Gastroesophageal sphincter (tissue), 4 donors: ENCODE measurements around the gene BFSP1. TPM values are rescaled to one million over a fixed set of nuclear protein-coding genes. Genes with fewer than 3 reads are reported as not detected.

Experiments used
- ATAC-seq: fragments of 150-250 bp; one replicate; pipeline ENCODE4 v1.9.1; 2016; ENCODE audit warnings: mild to moderate bottlenecking, moderate library complexity
- H3K27ac ChIP-seq, 4 donors: fragments of 200-600 bp; sonication (generic) in 3 of 4; 1 replicate in 3 of 4; 2 replicates in 1 of 4; pipeline ENCODE4 v1.5.1; 2016 to 2019
- H3K27me3 ChIP-seq: fragments of 200-600 bp; sonication (generic); one replicate; pipeline ENCODE4 v1.5.1; 2019
- H3K36me3 ChIP-seq, 2 donors: fragments of 200-600 bp; sonication (generic); one replicate each; pipeline ENCODE4 v1.5.1; 2019; ENCODE audit warnings: control low read depth in 1 of 2
- H3K4me1 ChIP-seq, 3 donors: fragments of 200-600 bp; sonication (generic); 1 replicate in 2 of 3; 2 replicates in 1 of 3; pipeline ENCODE4 v1.5.1; 2016 to 2019; ENCODE audit warnings: control low read depth in 2 of 3
- H3K4me3 ChIP-seq, 2 donors: fragments of 200-600 bp; sonication (generic); one replicate each; pipeline ENCODE4 v1.5.1; 2019; ENCODE audit warnings: mild to moderate bottlenecking in 1 of 2, moderate library complexity in 1 of 2
- H3K9me3 ChIP-seq, 3 donors: fragments of 200-600 bp; sonication (generic); one replicate each; pipeline ENCODE4 v1.5.1; 2017 to 2019; ENCODE audit warnings: control low read depth in 2 of 3
- EP300 ChIP-seq: sonication (generic); formaldehyde crosslinking; IDR thresholded peaks from one replicate; pipeline ENCODE4 v1.6.1; 2017; ENCODE audit warnings: antibody characterized with exemption, mild to moderate bottlenecking
- POLR2A ChIP-seq, 2 donors: fragments of 450-650 bp; IDR thresholded peaks; one replicate each; pipeline ENCODE4 v1.6.1; 2017; ENCODE audit warnings: antibody characterized with exemption in 2 of 2, mild to moderate bottlenecking in 2 of 2, moderate library complexity in 1 of 2
- POLR2AphosphoS5 ChIP-seq: sonication (generic); formaldehyde crosslinking; IDR thresholded peaks from one replicate; pipeline ENCODE4 v1.6.1; 2017; ENCODE audit warnings: antibody characterized with exemption
- WGBS, 2 donors: methylation state at CpG; one replicate each; pipeline ENCODE4 v1.1.5; 2018; ENCODE audit warnings: low coverage in 1 of 2; 5-methylcytosine and 5-hydroxymethylcytosine counted together
- total RNA-seq, 4 donors: library from RNA; depleted of rRNA; stranded (reverse); fragments of >200 nt; gene quantifications; one replicate each; pipeline ENCODE4 v1.1.0, GENCODE V29; 2016
- TF ChIP-seq, protein P1 (sequence below), 4 experiments: fragments of 200-600 bp in 2 of 4; fragments of 450-650 bp in 2 of 4; sonication (generic) in 1 of 4; IDR thresholded peaks; one replicate each; pipeline ENCODE4 v1.5.1; 2017 to 2019; ENCODE audit warnings: antibody characterized with exemption in 4 of 4, mild to moderate bottlenecking in 2 of 4, moderate library complexity in 2 of 4

BFSP1 gene
- total RNA-seq, 4 donors from 2014 or later, result 2.0 to 5.9 (median 5.0) TPM

- no peak for TF ChIP-seq POLR2A (IDR thresholded peaks at IDR 0.05)
- TF ChIP-seq EP300, result no peak
- TF ChIP-seq POLR2AphosphoS5, result peak; percentile 30
- no peaks in the 10 kb centered on the region for H3K36me3 ChIP-seq
- H3K27me3 ChIP-seq, result no peaks in the 10 kb centered on the region
- peaks cover 4 to 82% (median 17%) of the 10 kb centered on the region in 3 donors for H3K4me1 ChIP-seq
- 36 to 41% methylated on average over 2 to 4 of the region's 4 CpGs for WGBS, 2 donors
- H3K9me3 ChIP-seq, result no peaks in the 10 kb centered on the region
- ATAC-seq, result no peak
- H3K27ac ChIP-seq, result peak overlapping the region; percentile 99 to 100 (median 100)
- no peak overlapping the region for H3K4me3 ChIP-seq
Observed at GRCh38 chr20:17565169-17565845, 34.1 kb upstream of the BFSP1 start.

DNA sequence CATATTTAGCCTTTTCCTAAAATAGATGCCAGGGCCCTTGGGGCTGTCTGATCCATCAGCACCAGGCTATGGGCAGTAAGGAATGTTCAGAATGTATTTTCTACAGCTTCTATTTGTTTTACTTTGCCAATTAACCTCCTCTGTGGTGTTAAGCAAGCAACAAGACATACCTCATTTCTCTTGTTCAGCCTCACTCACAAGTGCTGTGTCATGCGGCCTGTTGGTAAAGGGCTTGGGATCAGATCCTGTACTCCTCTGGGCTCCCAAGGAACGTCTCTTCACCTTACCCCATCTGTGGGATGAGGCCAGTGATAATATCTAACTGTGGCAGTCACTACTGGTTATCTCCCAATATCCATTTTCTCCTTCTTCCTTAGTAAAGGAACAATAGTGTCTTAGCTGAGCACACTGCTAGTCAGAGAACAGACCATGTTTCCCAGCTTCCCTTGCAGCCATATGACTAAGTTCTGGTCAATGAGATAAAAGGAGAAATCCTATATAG lies 31.7 kb upstream of the BFSP1 start:
- Histone ChIP-seq H3K4me1 (peaks cover 9 to 98% (median 28%) of the 10 kb centered on the region in 3 donors), H3K27ac (peak overlapping the region; percentile 99 to 100 (median 100)), H3K9me3 (no peaks in the 10 kb centered on the region), H3K27me3 (no peaks in the 10 kb centered on the region), H3K36me3 (no peaks in the 10 kb centered on the region), H3K4me3 (no peak overlapping the region)
- ATAC-seq, result peak; percentile 70
- no peak for TF ChIP-seq POLR2A (IDR thresholded peaks at IDR 0.05)
- TF ChIP-seq POLR2AphosphoS5, result peak; percentile 84
- 31 to 41% methylated on average over 2 of the region's 2 CpGs for WGBS, 2 donors

GRCh38 chr20:17560344-17561074 lies 29.3 kb upstream of the BFSP1 start:
- no peak for ATAC-seq

DNA sequence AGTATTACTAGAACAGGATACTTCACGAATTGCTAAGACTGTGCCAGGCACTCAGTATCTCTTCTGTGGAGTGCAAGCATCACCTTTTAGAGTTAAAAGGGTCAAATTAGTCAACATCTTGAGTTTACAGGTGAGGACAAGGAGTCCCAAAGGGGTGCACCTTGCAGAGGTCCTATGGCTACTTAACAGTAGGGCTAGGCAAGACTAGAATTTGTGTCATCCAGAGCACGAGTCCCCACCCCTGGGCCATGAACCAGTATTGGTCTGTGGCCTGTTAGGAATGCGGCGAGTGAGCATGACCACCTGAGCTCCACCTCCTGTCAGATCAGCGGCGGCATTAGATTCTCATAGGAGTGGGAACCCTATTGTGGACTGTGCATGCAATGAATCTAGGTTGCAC lies 28.2 kb upstream of the BFSP1 start:
- no peaks in the 10 kb centered on the region for H3K36me3 ChIP-seq
- TF ChIP-seq, protein P1, sequence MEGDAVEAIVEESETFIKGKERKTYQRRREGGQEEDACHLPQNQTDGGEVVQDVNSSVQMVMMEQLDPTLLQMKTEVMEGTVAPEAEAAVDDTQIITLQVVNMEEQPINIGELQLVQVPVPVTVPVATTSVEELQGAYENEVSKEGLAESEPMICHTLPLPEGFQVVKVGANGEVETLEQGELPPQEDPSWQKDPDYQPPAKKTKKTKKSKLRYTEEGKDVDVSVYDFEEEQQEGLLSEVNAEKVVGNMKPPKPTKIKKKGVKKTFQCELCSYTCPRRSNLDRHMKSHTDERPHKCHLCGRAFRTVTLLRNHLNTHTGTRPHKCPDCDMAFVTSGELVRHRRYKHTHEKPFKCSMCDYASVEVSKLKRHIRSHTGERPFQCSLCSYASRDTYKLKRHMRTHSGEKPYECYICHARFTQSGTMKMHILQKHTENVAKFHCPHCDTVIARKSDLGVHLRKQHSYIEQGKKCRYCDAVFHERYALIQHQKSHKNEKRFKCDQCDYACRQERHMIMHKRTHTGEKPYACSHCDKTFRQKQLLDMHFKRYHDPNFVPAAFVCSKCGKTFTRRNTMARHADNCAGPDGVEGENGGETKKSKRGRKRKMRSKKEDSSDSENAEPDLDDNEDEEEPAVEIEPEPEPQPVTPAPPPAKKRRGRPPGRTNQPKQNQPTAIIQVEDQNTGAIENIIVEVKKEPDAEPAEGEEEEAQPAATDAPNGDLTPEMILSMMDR (IDR thresholded peaks at IDR 0.05), result no peak
- TF ChIP-seq POLR2AphosphoS5 (no peak), POLR2A (IDR thresholded peaks at IDR 0.05) (no peak), EP300 (no peak)
- no peaks in the 10 kb centered on the region for H3K27me3 ChIP-seq
- H3K9me3 ChIP-seq, result no peaks in the 10 kb centered on the region
- peak overlapping the region; percentile 99 to 100 (median 100) for H3K27ac ChIP-seq
- no peak overlapping the region for H3K4me3 ChIP-seq
- WGBS, 2 donors, result 33 to 79% methylated on average over 1 to 4 of the region's 6 CpGs
- H3K4me1 ChIP-seq, result peaks cover 15 to 86% (median 35%) of the 10 kb centered on the region in 3 donors
- no peak for ATAC-seq

More at GRCh38 chr20:17560344-17561074, 29.3 kb upstream of the BFSP1 start:
- TF ChIP-seq EP300, result no peak
- TF ChIP-seq POLR2AphosphoS5, result no peak
- no peak for TF ChIP-seq POLR2A (IDR thresholded peaks at IDR 0.05)
- TF ChIP-seq, protein P1 (IDR thresholded peaks at IDR 0.05), result no peak
- WGBS, 2 donors, result 53 to 71% methylated on average over 3 to 4 of the region's 5 CpGs
- no peaks in the 10 kb centered on the region for H3K9me3 ChIP-seq
- H3K4me3 ChIP-seq, result no peak overlapping the region
- H3K27me3 ChIP-seq, result no peaks in the 10 kb centered on the region
- H3K36me3 ChIP-seq, result no peaks in the 10 kb centered on the region
- peak overlapping the region; percentile 99 to 100 (median 100) for H3K27ac ChIP-seq
- H3K4me1 ChIP-seq, result peaks cover 15 to 98% (median 35%) of the 10 kb centered on the region in 3 donors

- Histone ChIP-seq H3K27me3 (no peaks in the 10 kb centered on the region), H3K4me3 (peak overlapping the region in 1 of 2 donors; percentile 22), H3K27ac (peak overlapping the region; percentile 99 to 100 (median 100)), H3K4me1 (peaks cover 15 to 83% (median 33%) of the 10 kb centered on the region in 3 donors), H3K36me3 (no peaks in the 10 kb centered on the region), H3K9me3 (no peaks in the 10 kb centered on the region)
- TF ChIP-seq POLR2A (IDR thresholded peaks at IDR 0.05) (no peak), EP300 (no peak), POLR2AphosphoS5 (no peak)
- TF ChIP-seq, protein P1 (IDR thresholded peaks at IDR 0.05), result no peak
- no peak for ATAC-seq
- 13 to 24% methylated on average over 1 of the region's 1 CpG for WGBS, 2 donors
Observed at GRCh38 chr20:17558941-17559304, 27.7 kb upstream of the BFSP1 start.
